K562 (cell line): Measurements from ENCODE around the gene TSPAN3. TPM values are rescaled to one million over a fixed set of nuclear protein-coding genes. Genes with fewer than 3 reads are reported as not detected.

Experiments
- ATAC-seq: fragments of 200-7000 bp; cut with Tn5 transposase; 3 replicates; pipeline ENCODE4 v1.9.1; 2020; ENCODE audit warnings: moderate library complexity
- BruUV-seq: library from RNA; stranded (reverse); fragments of 400-500 nt; replicated peaks from 2 replicates; lab custom pipeline; 2021; lab: Mats Ljungman, UMichigan
- CTCF ChIA-PET: fragments of 300-600 bp; formaldehyde crosslinking; extraction: SDS; loops from one replicate; lab custom pipeline; 2021; ENCODE audit warnings: low intra/inter-chr PET ratio; lab: Yijun Ruan, JAX
- POLR2A ChIA-PET: fragments of 300-600, 350-650 bp; sonication (Branson Sonifier 250); formaldehyde crosslinking; extraction: SDS; loops from one replicate; lab custom pipeline; 2021; ENCODE audit warnings: antibody characterized with exemption, inconsistent platforms; lab: Yijun Ruan, JAX
- DNase-seq, 4 experiments: peaks; one replicate each; pipeline versions ENCODE4 v3.0.0 to v3.0.0-alpha.2; 2011 to 2018; ENCODE audit warnings: low spot score in 3 of 4, mixed read lengths in 3 of 4; ENCODE audit errors: extremely low read depth in 1 of 4
- FAIRE-seq: peaks from 2 replicates; lab custom pipeline; 2011; peaks lifted over from hg19 to GRCh38; lab: Jason Lieb, UNC
- H2AFZ ChIP-seq: 2 replicates; pipeline ENCODE4 v1.6.0; 2011; ENCODE audit warnings: low read depth, low read length, control low read depth, inconsistent platforms
- H3K27ac ChIP-seq: fragments of 200-600 bp; 3 replicates; pipeline ENCODE4 v1.8.0; 2011; ENCODE audit warnings: low read depth, mild to moderate bottlenecking, control low read depth, inconsistent platforms, low read length, moderate library complexity, mixed read lengths; ENCODE audit errors: extremely low read depth
- H3K27me3 ChIP-seq, 2 experiments: fragments of 300-600 bp in 1 of 2; 2 replicates in 1 of 2; 3 replicates in 1 of 2; pipeline versions ENCODE4 v1.6.0 to v1.8.0; 2011; ENCODE audit warnings: inconsistent platforms in 2 of 2, low read length in 2 of 2, mild to moderate bottlenecking in 1 of 2, mixed read lengths in 1 of 2, moderate library complexity in 1 of 2; ENCODE audit not compliant: control insufficient read depth in 2 of 2, insufficient read depth in 2 of 2
- H3K36me3 ChIP-seq: fragments of 300-600 bp; 3 replicates; pipeline ENCODE4 v1.8.0; 2011; ENCODE audit warnings: mild to moderate bottlenecking, low read length, inconsistent platforms; ENCODE audit not compliant: control insufficient read depth, insufficient read depth
- H3K4me1 ChIP-seq, 2 experiments: fragments of 200-600 bp in 1 of 2; replicated peaks in 1 of 2; 2 replicates in 1 of 2; 3 replicates in 1 of 2; pipeline versions ENCODE4 v1.5.1 to v1.8.0; 2011; ENCODE audit warnings: inconsistent platforms in 2 of 2, low read length in 2 of 2, mild to moderate bottlenecking in 1 of 2, mixed read lengths in 1 of 2, moderate library complexity in 1 of 2; ENCODE audit not compliant: control insufficient read depth in 2 of 2, insufficient read depth in 2 of 2
- H3K4me2 ChIP-seq: 2 replicates; pipeline ENCODE4 v1.6.1; 2011; ENCODE audit warnings: low read length, control low read depth, inconsistent platforms, mixed read lengths; ENCODE audit not compliant: insufficient read depth
- H3K4me3 ChIP-seq: fragments of 200-600 bp; sonication (generic), shearing (Covaris generic); 2 replicates; pipeline ENCODE4 v1.5.1; 2016; ENCODE audit warnings: control low read depth, inconsistent platforms
- H3K79me2 ChIP-seq: fragments of 200-600 bp; 3 replicates; pipeline ENCODE4 v1.8.0; 2011; ENCODE audit warnings: low read length, inconsistent platforms; ENCODE audit not compliant: control insufficient read depth, insufficient read depth
- H3K9ac ChIP-seq, 2 experiments: 2 replicates each; pipeline versions ENCODE4 v1.6.0 to v1.6.1; 2011; ENCODE audit warnings: low read depth in 2 of 2, low read length in 2 of 2, control low read depth in 1 of 2, inconsistent platforms in 1 of 2, mild to moderate bottlenecking in 1 of 2, mixed read lengths in 1 of 2; ENCODE audit not compliant: insufficient read depth in 1 of 2
- H3K9me1 ChIP-seq: one replicate; pipeline ENCODE4 v1.6.0; 2011; ENCODE audit warnings: inconsistent platforms, mild to moderate bottlenecking, low read length, moderate library complexity; ENCODE audit not compliant: control insufficient read depth, insufficient read depth
- H3K9me3 ChIP-seq: replicated peaks from 2 replicates; pipeline ENCODE4 v1.5.1; 2011; ENCODE audit warnings: low read depth, low read length, inconsistent platforms; ENCODE audit not compliant: control insufficient read depth, insufficient read depth
- H4K20me1 ChIP-seq: replicated peaks from 2 replicates; pipeline ENCODE4 v1.6.1; 2011; ENCODE audit warnings: low read length, inconsistent platforms, mixed read lengths; ENCODE audit not compliant: control insufficient read depth, insufficient read depth
- ATF1 ChIP-seq, 2 experiments: fragments of 450-650 bp in 1 of 2; IDR thresholded peaks; 2 replicates each; pipeline ENCODE4 v1.6.1; 2016; ENCODE audit warnings: missing compliant biosample characterization in 1 of 2, missing genetic modification characterization in 1 of 2
- CBFA2T3 ChIP-seq: fragments of 450-650 bp; IDR thresholded peaks from 2 replicates; pipeline ENCODE4 v1.6.1; 2017
- ELF2 ChIP-seq: fragments of 250-450 bp; sonication (Bioruptor Pico); IDR thresholded peaks from 2 replicates; pipeline ENCODE4 v1.5.0; 2021; ENCODE audit warnings: mild to moderate bottlenecking
- FOXA3 ChIP-seq, 2 experiments: fragments of 450-650 bp in 1 of 2; sonication (generic) in 1 of 2; formaldehyde crosslinking; IDR thresholded peaks in 1 of 2; conservative IDR thresholded peaks in 1 of 2; 2 replicates each; pipeline versions ENCODE4 v1.4.0 to v1.8.0; 2020 to 2022; ENCODE audit warnings: mild to moderate bottlenecking in 2 of 2, missing genetic modification reagents in 1 of 2
- HDAC8 ChIP-seq: fragments of 450-650 bp; IDR thresholded peaks from 2 replicates; pipeline ENCODE4 v1.6.1; 2016; ENCODE audit warnings: mild to moderate bottlenecking, missing genetic modification characterization, moderate library complexity, missing compliant biosample characterization
- JUND ChIP-seq, 2 experiments: IDR thresholded peaks; 2 replicates in 1 of 2; 3 replicates in 1 of 2; pipeline ENCODE4 v1.6.1; 2011; ENCODE audit warnings: borderline replicate concordance in 2 of 2, low read depth in 2 of 2, low read length in 2 of 2, improper control_type of control experiment in 1 of 2, missing biosample characterization in 1 of 2, missing genetic modification characterization in 1 of 2, missing genetic modification reagents in 1 of 2
- NCOR1 ChIP-seq: fragments of 450-650 bp; IDR thresholded peaks from 2 replicates; pipeline ENCODE4 v1.6.1; 2016; ENCODE audit warnings: mild to moderate bottlenecking, moderate library complexity
- PCBP2 ChIP-seq: fragments of 200-400 bp; formaldehyde crosslinking; IDR thresholded peaks from 2 replicates; pipeline ENCODE4 v1.6.1; 2018; ENCODE audit warnings: low read length, low read depth, mild to moderate bottlenecking, moderate library complexity; ENCODE audit not compliant: poor library complexity, severe bottlenecking
- RBM17 ChIP-seq: fragments of 200-400 bp; formaldehyde crosslinking; IDR thresholded peaks from 2 replicates; pipeline ENCODE4 v1.6.1; 2017; ENCODE audit warnings: low read depth, mild to moderate bottlenecking, low read length, borderline replicate concordance
- SETDB1 ChIP-seq: IDR thresholded peaks from one replicate; pipeline ENCODE4 v1.6.1; 2012; ENCODE audit warnings: low read length, control low read depth, inconsistent platforms
- SRSF7 ChIP-seq: fragments of 200-400 bp; formaldehyde crosslinking; optimal IDR thresholded peaks from 2 replicates; pipeline ENCODE3; 2017; ENCODE audit warnings: mild to moderate bottlenecking, low read depth, low read length
- U2AF1 ChIP-seq: fragments of 200-400 bp; formaldehyde crosslinking; optimal IDR thresholded peaks from 2 replicates; pipeline ENCODE3; 2017; ENCODE audit warnings: mild to moderate bottlenecking, low read depth, low read length, moderate library complexity
- ZNF140 ChIP-seq: fragments of 250-450 bp; sonication (Bioruptor Pico); IDR thresholded peaks from 2 replicates; pipeline ENCODE4 v1.8.0; 2021; ENCODE audit warnings: moderate library complexity, mild to moderate bottlenecking, inconsistent platforms
- WGBS: fragments of 100-300 bp; shearing (Covaris generic); methylation state at CpG from one replicate; pipeline ENCODE4 v1.1.6; 2016; ENCODE audit warnings: low coverage, mixed read lengths; ENCODE audit not compliant: insufficient coverage; ENCODE audit errors: missing lambda C conversion rate; 5-methylcytosine and 5-hydroxymethylcytosine counted together
- in situ Hi-C: fragments of 300-500 bp; cut with MboI; formaldehyde crosslinking; loops from 4 replicates; pipeline ENCODE4 v1.15.0; 2018; ENCODE audit warnings: inconsistent platforms, mixed read lengths
- intact Hi-C: fragments of 100-400 bp; cut with micrococcal nuclease; formaldehyde crosslinking; loops from 2 replicates; pipeline ENCODE4 v1.14.2; 2022
- polyA plus RNA-seq, 8 experiments: library from polyadenylated mRNA; depleted of rRNA in 4 of 8; stranded (reverse) in 5 of 8; unstranded in 3 of 8; fragments of >200 nt; fragmentation: Nextera tagmentation in 2 of 8; fragmentation: Illumina TruSeq in 1 of 8; extraction: Ambion mirVana in 2 of 8; extraction: Trizol in 1 of 8; gene quantifications; 2 replicates each; pipeline versions ENCODE4 v1.2.1 to v1.2.3, GENCODE V29; 2011 to 2014; ENCODE audit warnings: inconsistent platforms in 1 of 8, missing spikeins in 1 of 8
- total RNA-seq, 7 experiments: library from RNA; depleted of rRNA in 6 of 7; stranded (reverse); fragments of >200 nt in 6 of 7; fragmentation: Illumina TruSeq in 2 of 7; extraction: Trizol in 2 of 7; gene quantifications; 2 replicates each; pipeline versions ENCODE4 v1.2.1 to v1.2.3, GENCODE V29; 2011 to 2021; ENCODE audit warnings: low replicate concordance in 1 of 7

Gene TSPAN3
- total and polyA plus RNA-seq, 9 of the 15 experiments (the other 6 are each of a cell fraction or from before 2014, with no cell fraction given), result 14.3 to 144 (median 71.1) TPM

DNA sequence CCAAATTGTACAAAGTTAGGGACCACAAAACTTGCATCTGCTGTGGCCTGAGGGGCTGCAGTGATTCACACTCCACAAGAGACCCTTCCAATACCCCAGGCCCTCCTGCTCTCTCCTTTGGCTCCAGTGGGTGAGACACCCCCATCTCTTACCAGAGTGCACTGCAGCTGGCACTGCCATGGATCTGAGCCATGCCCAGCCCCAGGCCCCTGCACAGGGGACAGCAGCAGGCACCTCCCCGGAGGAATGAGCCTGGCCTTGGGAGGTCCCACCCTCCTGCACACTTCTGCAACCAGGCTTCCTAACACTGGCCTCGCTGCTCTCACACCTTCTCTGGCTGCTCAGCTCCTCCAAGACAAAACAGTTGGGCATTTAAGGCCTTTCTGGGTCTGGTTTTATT is 16.3 kb upstream of the TSPAN3 start:
- Histone ChIP-seq H3K79me2 (no peaks in the 10 kb centered on the region), H3K4me3 (no peak overlapping the region), H3K9me3 (no peaks in the 10 kb centered on the region), H3K4me1 (peaks cover 5 to 15% of the 10 kb centered on the region in 2 experiments), H3K27ac (no peak overlapping the region), H3K9ac (no peak overlapping the region; a peak in 1 of 4 replicates), H3K4me2 (no peak overlapping the region), H3K36me3 (no peaks in the 10 kb centered on the region), H2AFZ (no peak overlapping the region), H4K20me1 (no peaks in the 10 kb centered on the region), H3K9me1 (no peaks in the 10 kb centered on the region), H3K27me3 (peaks cover 3% of the 10 kb centered on the region in 2 experiments; a peak in 1 of 5 replicates)
- no peak for FAIRE-seq
- TF ChIP-seq ELF2 (CRISPR knock-in tag) (no peak), NCOR1 (no peak), CBFA2T3 (no peak), ATF1 (CRISPR knock-in tag; IDR thresholded peaks at IDR 0.05) (no peak), ATF1 (tag; IDR thresholded peaks at IDR 0.05) (no peak), RBM17 (no peak), PCBP2 (no peak), JUND (IDR thresholded peaks at IDR 0.05; ENCODE audit: borderline replicate concordance, low read depth, low read length) (no peak), JUND (tag; IDR thresholded peaks at IDR 0.05; ENCODE audit: borderline replicate concordance, low read depth, low read length) (no peak), SRSF7 (no peak), U2AF1 (no peak), FOXA3 (CRISPR knock-in tag; conservative IDR thresholded peaks at IDR 0.05 in 1 of 2, IDR thresholded peaks at IDR 0.05 in 1 of 2) (no peak), ZNF140 (CRISPR knock-in tag) (no peak), HDAC8 (tag) (no peak), SETDB1 (no peak)
- 17% methylated on average over 1 of the region's 2 CpGs for whole genome bisulfite sequencing
- DNase-seq, result no peak
- ChIA-PET CTCF (no interaction called here), POLR2A (interaction anchor here (1.1 to 1.4 kb wide), 2 partner anchors 14 to 52 kb away, joined by 4 read pairs; no protein-coding TSS in a partner anchor)
- intact Hi-C loops, result no loop called here
- ATAC-seq, result no peak
- BruUV-seq, result no TSS peak
- in situ Hi-C loops, result no loop called here
